K562 (cell line): Measurements from ENCODE around the gene PPP1R10. TPM values are rescaled to one million over a fixed set of nuclear protein-coding genes. Genes with fewer than 3 reads are reported as not detected.
A peak's percentile ranks its signal among the peaks of the same experiment; 100 is the strongest.

Experiments used
- ARID1B ChIP-seq: fragments of 450-650 bp; IDR thresholded peaks from 2 replicates; pipeline ENCODE4 v1.6.1; 2016; ENCODE audit warnings: antibody characterized with exemption, mild to moderate bottlenecking, inconsistent platforms
- C11orf30 ChIP-seq: fragments of 450-650 bp; IDR thresholded peaks from 2 replicates; pipeline ENCODE4 v1.6.1; 2016; ENCODE audit warnings: low read depth, mild to moderate bottlenecking
- CCNT2 ChIP-seq: IDR thresholded peaks from 2 replicates; pipeline ENCODE4 v1.6.1; 2011; ENCODE audit warnings: borderline replicate concordance, low read depth, mild to moderate bottlenecking, moderate library complexity, mixed read lengths, low read length; ENCODE audit not compliant: insufficient read length; ENCODE audit errors: extremely low read depth
- HNRNPL ChIP-seq: fragments of 200-400 bp; formaldehyde crosslinking; IDR thresholded peaks from 2 replicates; pipeline ENCODE4 v1.6.1; 2017; ENCODE audit warnings: low read depth, mild to moderate bottlenecking, low read length
- ID3 ChIP-seq, 2 experiments: fragments of 250-450 bp in 1 of 2; fragments of 450-650 bp in 1 of 2; sonication (Bioruptor Pico) in 1 of 2; IDR thresholded peaks; 2 replicates each; pipeline versions ENCODE4 v1.6.1 to v1.8.0; 2016 to 2021; ENCODE audit warnings: mild to moderate bottlenecking in 2 of 2, moderate library complexity in 2 of 2, missing compliant biosample characterization in 1 of 2, missing genetic modification characterization in 1 of 2
- KLF10 ChIP-seq: fragments of 250-450 bp; sonication (Bioruptor Pico); IDR thresholded peaks from 2 replicates; pipeline ENCODE4 v1.6.1; 2021; ENCODE audit warnings: matching md5 sums
- MCM3 ChIP-seq: fragments of 450-650 bp; IDR thresholded peaks from 2 replicates; pipeline ENCODE4 v1.6.1; 2016
- MEF2D ChIP-seq: conservative IDR thresholded peaks from 2 replicates; pipeline ENCODE4 v1.6.1; 2016; ENCODE audit warnings: low read depth, missing genetic modification characterization, missing compliant biosample characterization
- MTA3 ChIP-seq: fragments of 450-650 bp; formaldehyde crosslinking; IDR thresholded peaks from 2 replicates; pipeline ENCODE4 v1.6.1; 2017; ENCODE audit warnings: mild to moderate bottlenecking, borderline replicate concordance
- NELFE ChIP-seq: IDR thresholded peaks from 2 replicates; pipeline ENCODE4 v1.6.1; 2011; ENCODE audit warnings: mild to moderate bottlenecking; ENCODE audit not compliant: insufficient read depth, insufficient read length
- NR3C1 ChIP-seq: sonication (generic); formaldehyde crosslinking; IDR thresholded peaks from 2 replicates; pipeline ENCODE4 v1.8.1; 2022; ENCODE audit warnings: missing genetic modification reagents
- PRDM10 ChIP-seq: fragments of 450-650 bp; IDR thresholded peaks from 2 replicates; pipeline ENCODE4 v1.6.1; 2018; ENCODE audit not compliant: partially characterized antibody
- SMAD1 ChIP-seq: fragments of 150-350 bp; IDR thresholded peaks from 2 replicates; pipeline ENCODE4 v1.6.1; 2014; ENCODE audit warnings: low read length, low read depth; ENCODE audit not compliant: partially characterized antibody
- STAT5A ChIP-seq: IDR thresholded peaks from 2 replicates; pipeline ENCODE4 v1.6.1; 2012; ENCODE audit warnings: low read length, inconsistent platforms, borderline replicate concordance
- THRA ChIP-seq: fragments of 450-650 bp; IDR thresholded peaks from 2 replicates; pipeline ENCODE4 v1.6.1; 2017; ENCODE audit warnings: mild to moderate bottlenecking, moderate library complexity
- U2AF2 ChIP-seq: fragments of 200-400 bp; formaldehyde crosslinking; optimal IDR thresholded peaks from 2 replicates; pipeline ENCODE3; 2017; ENCODE audit warnings: low read depth, mild to moderate bottlenecking, low read length
- ZNF121 ChIP-seq: sonication (generic); formaldehyde crosslinking; conservative IDR thresholded peaks from 2 replicates; pipeline ENCODE4 v1.8.0; 2022; ENCODE audit warnings: missing genetic modification reagents
- ZNF449 ChIP-seq: fragments of 250-450 bp; sonication (Bioruptor Pico); IDR thresholded peaks from 2 replicates; pipeline ENCODE4 v1.8.0; 2022; ENCODE audit warnings: moderate library complexity, mild to moderate bottlenecking, inconsistent platforms
- polyA plus RNA-seq, 8 experiments: library from polyadenylated mRNA; depleted of rRNA in 4 of 8; stranded (reverse) in 5 of 8; unstranded in 3 of 8; fragments of >200 nt; fragmentation: Nextera tagmentation in 2 of 8; fragmentation: Illumina TruSeq in 1 of 8; extraction: Ambion mirVana in 2 of 8; extraction: Trizol in 1 of 8; gene quantifications; 2 replicates each; pipeline versions ENCODE4 v1.2.1 to v1.2.3, GENCODE V29; 2011 to 2014; ENCODE audit warnings: inconsistent platforms in 1 of 8, missing spikeins in 1 of 8
- total RNA-seq, 7 experiments: library from RNA; depleted of rRNA in 6 of 7; stranded (reverse); fragments of >200 nt in 6 of 7; fragmentation: Illumina TruSeq in 2 of 7; extraction: Trizol in 2 of 7; gene quantifications; 2 replicates each; pipeline versions ENCODE4 v1.2.1 to v1.2.3, GENCODE V29; 2011 to 2021; ENCODE audit warnings: low replicate concordance in 1 of 7

Gene PPP1R10
- total and polyA plus RNA-seq, 9 of the 15 experiments (the other 6 are each of a cell fraction or from before 2014, with no cell fraction given): 14.1 to 65.5 (median 32.6) TPM

- no peak for TF ChIP-seq CCNT2
- TF ChIP-seq MTA3: peak; percentile 63
- TF ChIP-seq STAT5A: no peak; the same call in 1 of the 2 replicates
- no peak for TF ChIP-seq THRA
- TF ChIP-seq ZNF121 (CRISPR knock-in tag): no peak
- TF ChIP-seq ARID1B: peak; percentile 58; the same call in 1 of the 2 replicates
- no peak for TF ChIP-seq NELFE
- peak; percentile 99 for TF ChIP-seq C11orf30
- TF ChIP-seq HNRNPL: no peak
- no peak for TF ChIP-seq NR3C1 (CRISPR knock-in tag)
- TF ChIP-seq MCM3: no peak
- no peak for TF ChIP-seq U2AF2
- TF ChIP-seq PRDM10: no peak
- no peak for TF ChIP-seq MEF2D (tag)
- no peak for TF ChIP-seq SMAD1
- no peak for TF ChIP-seq ID3 (CRISPR knock-in tag; IDR thresholded peaks at IDR 0.05)
- TF ChIP-seq ID3 (tag; IDR thresholded peaks at IDR 0.05): peak; percentile 50; the same call in 1 of the 2 replicates
- TF ChIP-seq ZNF449 (CRISPR knock-in tag): no peak
- TF ChIP-seq KLF10 (CRISPR knock-in tag): no peak
These were observed 59.9 kb downstream of the PPP1R10 start, which contains the start of gene PRR3 (continued) for GRCh38 chr6:30556906-30557682.
